GM10266 (cell line): ENCODE results near the gene MSTO1.

ENCODE experiments used
- DNase-seq: peaks from one replicate; pipeline ENCODE4 v3.0.0; 2012; ENCODE audit errors: extremely low spot score
- CTCF ChIP-seq: IDR thresholded peaks from 2 replicates; pipeline ENCODE4 v1.5.1; 2012; ENCODE audit warnings: mild to moderate bottlenecking, low read depth; ENCODE audit not compliant: control insufficient read depth, insufficient read depth; ENCODE audit errors: missing control alignments

MSTO1 gene

GRCh38 chr1:155645648-155646047, 35.6 kb downstream of the MSTO1 start:
- no peak for TF ChIP-seq CTCF
- no peak for DNase-seq

DNA sequence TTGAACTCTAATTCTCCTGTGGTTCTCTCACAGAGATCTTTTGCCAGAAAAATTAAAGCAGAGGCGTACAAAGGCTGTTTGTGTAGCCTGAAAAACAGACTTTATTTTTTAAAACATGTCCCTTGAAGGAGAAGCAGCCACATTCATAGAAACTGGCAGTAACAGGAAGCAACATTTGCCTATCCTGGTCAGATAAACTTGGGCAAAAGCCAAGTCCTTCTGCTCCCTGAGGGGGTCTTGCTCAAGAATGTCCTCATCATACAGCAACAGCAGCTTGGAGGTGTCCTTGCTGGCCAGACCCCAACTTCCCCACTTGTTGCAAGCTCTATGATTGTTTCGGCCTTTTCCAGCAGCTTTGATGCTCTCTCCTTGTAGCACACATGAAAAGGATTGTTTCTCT, 36.3 kb downstream of the MSTO1 start:
- no peak for TF ChIP-seq CTCF
- DNase-seq, result no peak

GRCh38 chr1:155648207-155649147, 38.5 kb downstream of the MSTO1 start:
- TF ChIP-seq CTCF, result no peak
- no peak for DNase-seq

GRCh38 chr1:155649676-155650075, 39.7 kb downstream of the MSTO1 start:
- DNase-seq, result no peak
- TF ChIP-seq CTCF, result no peak

GRCh38 chr1:155650231-155650757, 40.3 kb downstream of the MSTO1 start:
- no peak for TF ChIP-seq CTCF
- DNase-seq, result no peak

GRCh38 chr1:155651861-155652661, 42.0 kb downstream of the MSTO1 start:
- no peak for TF ChIP-seq CTCF
- DNase-seq, result no peak

DNA sequence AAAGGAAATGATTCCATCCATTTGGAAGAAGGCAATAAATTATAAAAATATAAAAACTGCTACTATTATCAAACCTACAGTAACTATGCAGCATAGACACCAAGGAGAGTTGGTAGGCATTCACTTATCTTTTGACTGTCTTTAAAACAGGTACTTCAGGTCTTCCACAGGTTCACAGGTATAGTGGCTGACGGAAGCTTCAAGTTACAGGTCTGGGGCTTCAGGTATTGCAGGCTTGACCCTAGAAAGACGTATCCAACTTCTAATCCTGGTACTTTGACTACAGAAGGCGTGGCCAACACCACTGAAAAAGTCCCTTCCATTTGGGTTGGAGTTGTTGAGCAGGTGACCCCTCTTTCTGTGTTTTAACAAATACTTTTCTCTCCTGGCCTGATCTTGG, 42.9 kb downstream of the MSTO1 start:
- TF ChIP-seq CTCF, result no peak
- DNase-seq, result no peak
